Activated CD4-positive, alpha-beta T cell treated with anti-CD3 and anti-CD28 coated beads, Interleukin-2, amount 10 ng/mL, durations not matched to agents 7 days and 5 days (primary cell): ENCODE results near the gene LETM1. TPM values are rescaled to one million over a fixed set of nuclear protein-coding genes. Genes with fewer than 3 reads are reported as not detected.

Experiments used
- CTCF ChIA-PET: fragments of 350-600 bp; sonication (Branson Sonifier 250); formaldehyde crosslinking; loops from one replicate; lab custom pipeline; 2021; ENCODE audit warnings: antibody characterized with exemption; lab: Charles Lee
- POLR2A ChIA-PET: fragments of 350-600 bp; sonication (Branson Sonifier 250); formaldehyde crosslinking; loops from one replicate; lab custom pipeline; 2021; ENCODE audit warnings: antibody characterized with exemption; lab: Charles Lee
- DNase-seq: peaks from one replicate; pipeline ENCODE4 v3.0.0-alpha.2; 2020
- H3K27ac Mint-ChIP-seq: one replicate; pipeline ENCODE4 v1.8.0; 2021; ENCODE audit warnings: mild to moderate bottlenecking, moderate library complexity, mixed read lengths
- H3K27me3 Mint-ChIP-seq: one replicate; pipeline ENCODE4 v1.8.0; 2021; ENCODE audit warnings: mixed read lengths
- H3K36me3 Mint-ChIP-seq: one replicate; pipeline ENCODE4 v1.8.0; 2021; ENCODE audit warnings: low read depth, mixed read lengths
- H3K4me1 Mint-ChIP-seq: one replicate; pipeline ENCODE4 v1.8.0; 2021; ENCODE audit warnings: mixed read lengths
- H3K4me3 Mint-ChIP-seq: one replicate; pipeline ENCODE4 v1.8.0; 2021; ENCODE audit warnings: mild to moderate bottlenecking, moderate library complexity, mixed read lengths
- H3K9me3 Mint-ChIP-seq: one replicate; pipeline ENCODE4 v1.8.0; 2021; ENCODE audit warnings: mixed read lengths
- total RNA-seq, 2 experiments: library from RNA; stranded (reverse); gene quantifications; one replicate each; pipeline ENCODE4 v1.2.3, GENCODE V29; 2021

Gene LETM1
- total RNA-seq, 2 experiments from 2014 or later, result 40.7 to 49.5 TPM

GRCh38 chr4:1871471-1872021, 15.6 kb upstream of the LETM1 start:
- peaks cover 2% of the 10 kb centered on the region for H3K27me3 Mint-ChIP-seq
- ChIA-PET POLR2A (no interaction called here), CTCF (no interaction called here)
- H3K9me3 Mint-ChIP-seq, result no peaks in the 10 kb centered on the region
- H3K4me3 Mint-ChIP-seq, result peak overlapping the region; percentile 32
- no peak overlapping the region for H3K27ac Mint-ChIP-seq
- H3K36me3 Mint-ChIP-seq, result peaks cover 15% of the 10 kb centered on the region
- peaks cover 51% of the 10 kb centered on the region for H3K4me1 Mint-ChIP-seq
- DNase-seq, result no peak

GRCh38 chr4:1870578-1871443, 14.9 kb upstream of the LETM1 start, which contains the start of gene NSD2:
Gene NSD2, plus strand, starts transcription at chr4:1871393. Its CDS starts 29,262 bp downstream, at chr4:1900655.
- peak within 1 kb of the TSS; percentile 97 for H3K27ac Mint-ChIP-seq
- H3K4me3 Mint-ChIP-seq, result peak within 1 kb of the TSS; percentile 89
- no peaks in the 10 kb centered on the region for H3K9me3 Mint-ChIP-seq
- H3K27me3 Mint-ChIP-seq, result peaks cover 2% of the 10 kb centered on the region
- POLR2A ChIA-PET, result no interaction called here
- DNase-seq, result peak; percentile 88
- CTCF ChIA-PET, result interaction anchor here (1.2 kb wide), 1 partner anchor 17 kb away, joined by 4 read pairs; no protein-coding TSS in a partner anchor
- peaks cover 15% of the 10 kb centered on the region for H3K36me3 Mint-ChIP-seq
- peaks cover 45% of the 10 kb centered on the region for H3K4me1 Mint-ChIP-seq

GRCh38 chr4:1870328-1870577, 14.3 kb upstream of the LETM1 start:
- peak; percentile 91 for DNase-seq
- Mint-ChIP-seq H3K36me3 (peaks cover 15% of the 10 kb centered on the region), H3K4me1 (peaks cover 43% of the 10 kb centered on the region), H3K9me3 (no peaks in the 10 kb centered on the region), H3K27me3 (peaks cover 2% of the 10 kb centered on the region), H3K27ac (peak overlapping the region; percentile 97), H3K4me3 (peak overlapping the region; percentile 86)
- POLR2A ChIA-PET, result interaction anchor here (0.7 kb wide), 1 partner anchor 32 kb away, joined by 3 read pairs; no protein-coding TSS in a partner anchor
- CTCF ChIA-PET, result interaction anchor here (1.2 kb wide), 1 partner anchor 18 kb away, joined by 4 read pairs; no protein-coding TSS in a partner anchor

- ChIA-PET CTCF (interaction anchor here (1.2 kb wide), 1 partner anchor 18 kb away, joined by 4 read pairs; no protein-coding TSS in a partner anchor), POLR2A (interaction anchor here (0.7 kb wide), 1 partner anchor 32 kb away, joined by 3 read pairs; no protein-coding TSS in a partner anchor)
- Mint-ChIP-seq H3K27me3 (peaks cover 2% of the 10 kb centered on the region), H3K4me1 (peaks cover 40% of the 10 kb centered on the region), H3K27ac (peak overlapping the region; percentile 97), H3K36me3 (peaks cover 15% of the 10 kb centered on the region), H3K9me3 (no peaks in the 10 kb centered on the region), H3K4me3 (peak overlapping the region; percentile 86)
- no peak for DNase-seq
Observed at GRCh38 chr4:1869530-1870327, 13.8 kb upstream of the LETM1 start.

- peaks cover 2% of the 10 kb centered on the region for H3K27me3 Mint-ChIP-seq
Observed at GRCh38 chr4:1868912-1869311, 13.0 kb upstream of the LETM1 start.

GRCh38 chr4:1868293-1868692, 12.3 kb upstream of the LETM1 start:
- DNase-seq, result no peak
- peaks cover 29% of the 10 kb centered on the region for H3K4me1 Mint-ChIP-seq
- no peak overlapping the region for H3K27ac Mint-ChIP-seq
- H3K4me3 Mint-ChIP-seq, result no peak overlapping the region
- ChIA-PET CTCF (interaction anchor here (0.9 to 1.1 kb wide), 2 partner anchors 11 to 18 kb away, joined by 3 to 4 read pairs; no protein-coding TSS in a partner anchor), POLR2A (no interaction called here)
- H3K9me3 Mint-ChIP-seq, result no peaks in the 10 kb centered on the region
- peaks cover 7% of the 10 kb centered on the region for H3K36me3 Mint-ChIP-seq
- H3K27me3 Mint-ChIP-seq, result peaks cover 2% of the 10 kb centered on the region

More at GRCh38 chr4:1868912-1869311, 13.0 kb upstream of the LETM1 start:
- Mint-ChIP-seq H3K4me1 (peaks cover 32% of the 10 kb centered on the region), H3K27ac (peak overlapping the region; percentile 25), H3K9me3 (no peaks in the 10 kb centered on the region), H3K4me3 (no peak overlapping the region), H3K36me3 (peaks cover 7% of the 10 kb centered on the region)
- no peak for DNase-seq
- POLR2A ChIA-PET, result no interaction called here
- CTCF ChIA-PET, result interaction anchor here (1.1 kb wide), 1 partner anchor 12 kb away, joined by 4 read pairs; no protein-coding TSS in a partner anchor

- CTCF ChIA-PET, result interaction anchor here (0.5 kb wide), 1 partner anchor 157 kb away, joined by 3 read pairs; no protein-coding TSS in a partner anchor
- Mint-ChIP-seq H3K4me1 (peaks cover 33% of the 10 kb centered on the region), H3K4me3 (no peak overlapping the region), H3K36me3 (no peaks in the 10 kb centered on the region), H3K27me3 (no peaks in the 10 kb centered on the region), H3K27ac (no peak overlapping the region), H3K9me3 (no peaks in the 10 kb centered on the region)
- DNase-seq, result no peak
- POLR2A ChIA-PET, result no interaction called here
Observed at GRCh38 chr4:1866189-1866661, 10.3 kb upstream of the LETM1 start.

GRCh38 chr4:1864076-1865008, 8.4 kb upstream of the LETM1 start:
- peaks cover 28% of the 10 kb centered on the region for H3K4me1 Mint-ChIP-seq
- H3K4me3 Mint-ChIP-seq, result no peak overlapping the region
- POLR2A ChIA-PET, result no interaction called here
- no peaks in the 10 kb centered on the region for H3K9me3 Mint-ChIP-seq
- no peak overlapping the region for H3K27ac Mint-ChIP-seq
- H3K27me3 Mint-ChIP-seq, result no peaks in the 10 kb centered on the region
- no peak for DNase-seq
- CTCF ChIA-PET, result interaction anchor here (1.1 kb wide), 1 partner anchor 116 kb away, joined by 3 read pairs; no protein-coding TSS in a partner anchor
- H3K36me3 Mint-ChIP-seq, result no peaks in the 10 kb centered on the region

GRCh38 chr4:1863297-1864033, 7.5 kb upstream of the LETM1 start:
- no peak for DNase-seq
- Mint-ChIP-seq H3K27me3 (no peaks in the 10 kb centered on the region), H3K9me3 (no peaks in the 10 kb centered on the region), H3K36me3 (no peaks in the 10 kb centered on the region), H3K27ac (no peak overlapping the region), H3K4me1 (peaks cover 24% of the 10 kb centered on the region), H3K4me3 (peak overlapping the region; percentile 6)
- ChIA-PET POLR2A (no interaction called here), CTCF (interaction anchor here (1.1 kb wide), 1 partner anchor 115 kb away, joined by 3 read pairs; no protein-coding TSS in a partner anchor)

- Mint-ChIP-seq H3K36me3 (no peaks in the 10 kb centered on the region), H3K4me3 (peak overlapping the region; percentile 28), H3K27ac (peak overlapping the region; percentile 44), H3K4me1 (peaks cover 24% of the 10 kb centered on the region), H3K27me3 (no peaks in the 10 kb centered on the region), H3K9me3 (no peaks in the 10 kb centered on the region)
- CTCF ChIA-PET, result no interaction called here
- POLR2A ChIA-PET, result no interaction called here
- DNase-seq, result no peak
Observed at GRCh38 chr4:1862961-1863296, 7.0 kb upstream of the LETM1 start.
